Activated CD8-positive, alpha-beta memory T cell treated with anti-CD3 and anti-CD28 coated beads, Interleukin-2, amount 50 U/mL, for 4 hours (primary cell): ENCODE measurements around the gene COBL.
"Not testable (repeated sequence)": the region's sequence is repeated elsewhere in the genome, so short reads cannot be mapped to it uniquely, and the experiment has no call there.

Experiments
- DNase-seq: peaks from one replicate; pipeline ENCODE4 v3.0.0-alpha.2; 2020

COBL gene

GRCh38 chr7:51229620-51230323 is 86.8 kb downstream of the COBL start:
- no peak for DNase-seq

GRCh38 chr7:51229106-51229537 is 87.5 kb downstream of the COBL start:
- no peak for DNase-seq

- no peak for DNase-seq
These were observed 88.1 kb downstream of the COBL start for GRCh38 chr7:51228386-51228958.

DNA sequence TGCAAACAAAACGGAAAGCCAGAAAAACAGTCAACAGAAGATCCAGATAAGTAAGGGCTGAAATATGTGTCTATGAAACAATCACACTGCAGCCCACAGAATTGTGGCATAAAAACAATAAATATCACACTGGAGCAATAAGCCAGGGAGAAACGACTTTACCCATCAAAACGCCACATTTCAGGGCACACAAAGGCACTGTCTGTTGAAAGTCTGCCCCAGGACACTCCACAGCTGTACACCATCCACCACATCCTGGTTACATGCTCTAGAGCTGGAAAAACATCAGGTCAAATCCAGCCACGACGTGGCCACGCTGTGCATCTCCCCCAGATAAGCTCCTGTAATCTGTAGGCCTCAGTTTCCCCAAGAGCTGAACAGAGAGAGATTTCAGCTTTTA is 88.7 kb downstream of the COBL start:
- no peak for DNase-seq

- no peak for DNase-seq
These were observed 89.6 kb downstream of the COBL start for GRCh38 chr7:51226916-51227535.

DNA sequence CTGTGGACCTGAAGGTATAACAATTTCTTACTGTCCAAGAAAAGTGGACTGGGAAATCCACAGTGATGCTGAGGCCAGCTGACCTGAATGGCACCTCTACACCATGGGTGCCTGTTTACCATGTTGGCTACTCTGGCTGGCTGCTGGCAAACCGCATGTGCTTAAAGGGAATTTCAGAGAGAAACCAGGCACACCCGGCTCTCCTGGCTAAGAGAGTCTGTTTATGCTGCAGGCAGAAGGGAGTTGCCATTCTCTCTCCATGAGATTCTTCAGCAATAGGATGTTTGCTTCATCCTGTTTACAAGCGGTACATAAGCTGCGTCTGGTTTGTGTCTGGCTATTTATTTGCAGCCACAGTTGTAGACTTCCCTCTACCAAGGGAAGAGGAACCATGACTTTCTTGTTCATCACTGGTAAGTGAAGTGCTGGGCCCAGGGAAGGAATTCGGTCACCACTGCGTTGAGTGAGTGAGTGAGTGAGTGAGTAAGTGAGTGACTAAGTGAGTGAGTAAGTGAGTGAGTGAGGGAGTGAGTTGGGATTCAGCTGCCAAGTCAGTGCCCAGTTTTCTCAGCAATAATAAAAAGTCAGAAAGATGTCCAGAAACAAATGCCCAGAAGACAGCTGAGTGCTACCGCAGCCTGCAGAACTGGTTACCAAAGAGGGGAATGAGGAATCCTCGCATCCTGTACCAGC is 90.4 kb downstream of the COBL start:
- DNase-seq, result no peak

- DNase-seq, result no peak
These were observed 91.6 kb downstream of the COBL start for GRCh38 chr7:51224811-51225595.

GRCh38 chr7:51223505-51223904 is 93.1 kb downstream of the COBL start:
- no peak for DNase-seq

- no peak for DNase-seq
These were observed 93.7 kb downstream of the COBL start for GRCh38 chr7:51222916-51223315.

GRCh38 chr7:51220226-51220625 is 96.4 kb downstream of the COBL start:
- no peak for DNase-seq

- DNase-seq, result no peak
These were observed 97.2 kb downstream of the COBL start for GRCh38 chr7:51219261-51219988.

DNA sequence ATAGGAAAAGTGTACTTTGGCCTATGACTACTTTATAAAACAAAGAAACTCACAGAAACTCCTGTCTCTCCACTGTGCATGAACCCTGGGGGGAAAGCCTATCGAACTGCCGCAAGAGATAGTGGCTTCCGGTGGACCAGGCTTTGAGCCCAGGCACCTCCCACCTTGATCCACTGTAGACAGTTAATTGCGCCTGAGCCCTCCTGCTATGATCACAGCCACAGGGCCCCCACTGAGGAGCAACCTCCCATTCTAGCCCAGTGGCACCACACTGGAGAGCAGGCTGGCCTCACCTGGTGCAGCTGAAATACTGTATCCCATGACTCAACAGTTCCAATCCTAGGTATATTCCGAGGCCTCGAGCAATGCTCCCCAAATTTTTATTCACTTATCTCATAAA is 98.8 kb downstream of the COBL start:
- no peak for DNase-seq

- DNase-seq, result no peak
These were observed 102.5 kb downstream of the COBL start for GRCh38 chr7:51214098-51214497.

DNA sequence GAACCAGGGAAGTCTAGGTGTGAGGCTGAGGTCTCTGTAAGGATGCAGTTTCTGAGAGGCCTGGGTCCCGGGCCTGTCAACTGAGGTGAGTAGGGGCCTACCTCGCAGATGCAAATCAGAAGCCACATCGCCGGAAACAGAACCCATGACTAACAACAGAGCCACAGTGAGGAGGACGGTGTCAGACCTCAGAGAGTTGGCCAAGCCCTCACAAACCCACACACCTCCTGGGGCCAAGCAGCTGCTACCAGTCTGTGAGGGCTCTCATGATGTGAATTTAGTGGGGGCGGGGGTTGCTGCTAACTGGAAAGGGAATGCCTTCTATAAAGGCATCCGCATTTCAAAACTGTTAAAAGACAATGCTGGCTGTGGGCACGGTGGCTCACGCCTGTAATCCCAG is 103.0 kb downstream of the COBL start:
- DNase-seq, result no peak

DNA sequence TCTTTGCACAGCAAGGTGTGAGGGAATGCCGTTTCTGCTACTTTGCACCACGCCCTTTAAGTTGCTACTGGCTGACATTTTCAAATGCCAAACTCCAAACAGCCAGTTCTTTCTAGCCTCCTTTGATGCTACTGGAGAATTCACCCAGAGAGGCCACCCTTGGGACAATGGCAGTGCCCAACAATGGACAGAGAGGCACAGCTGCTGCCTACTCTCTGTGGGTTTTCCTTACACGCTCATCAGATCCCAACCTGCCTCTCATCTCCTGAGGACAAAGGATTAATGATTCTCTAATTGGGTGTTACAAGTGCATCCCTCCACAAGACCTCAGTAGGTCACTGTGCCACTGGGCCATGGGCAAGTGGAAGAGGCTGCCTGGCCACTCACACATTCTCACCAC is 105.8 kb downstream of the COBL start:
- no peak for DNase-seq

GRCh38 chr7:51209426-51209825 is 107.2 kb downstream of the COBL start:
- DNase-seq, result no peak

GRCh38 chr7:51208125-51208524 is 108.5 kb downstream of the COBL start:
- not testable (repeated sequence) for DNase-seq

DNA sequence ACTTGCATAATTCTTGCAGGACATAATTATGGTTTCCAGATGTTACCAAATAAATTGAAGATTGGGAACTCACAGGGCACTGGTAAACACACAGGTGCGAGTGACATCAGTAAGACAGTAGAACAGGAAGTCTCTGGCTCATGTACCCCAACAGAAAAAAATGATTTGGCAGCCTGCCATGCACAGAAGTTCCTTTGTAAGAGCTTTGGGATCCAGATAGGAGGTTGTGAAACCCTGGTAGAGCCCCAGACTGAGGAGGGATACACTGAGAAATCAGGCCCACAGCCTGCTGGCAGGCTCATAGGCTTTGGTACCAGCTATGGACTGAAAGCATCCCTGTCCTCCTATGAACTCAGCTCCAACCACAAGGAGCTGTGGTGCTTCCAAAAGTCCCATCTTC is 118.0 kb downstream of the COBL start:
- no peak for DNase-seq

DNA sequence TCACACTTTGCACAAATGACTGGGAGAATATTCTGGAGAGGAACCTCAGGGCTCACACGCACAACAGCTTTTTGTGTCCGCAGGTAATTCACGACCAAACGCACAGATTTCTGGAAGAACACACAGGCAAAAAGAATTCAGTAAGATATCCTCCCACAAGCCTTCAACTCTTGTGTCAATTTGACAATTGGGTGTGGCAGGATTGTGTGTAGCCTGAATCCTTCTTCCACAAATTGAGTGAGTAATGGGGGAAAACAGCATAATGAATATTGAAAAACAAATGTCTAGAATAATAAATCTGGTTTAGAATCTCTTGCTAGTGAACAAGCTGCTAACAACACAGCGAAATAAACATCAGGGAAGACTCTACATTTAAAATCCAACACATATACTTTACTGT is 125.6 kb downstream of the COBL start:
- DNase-seq, result no peak

DNA sequence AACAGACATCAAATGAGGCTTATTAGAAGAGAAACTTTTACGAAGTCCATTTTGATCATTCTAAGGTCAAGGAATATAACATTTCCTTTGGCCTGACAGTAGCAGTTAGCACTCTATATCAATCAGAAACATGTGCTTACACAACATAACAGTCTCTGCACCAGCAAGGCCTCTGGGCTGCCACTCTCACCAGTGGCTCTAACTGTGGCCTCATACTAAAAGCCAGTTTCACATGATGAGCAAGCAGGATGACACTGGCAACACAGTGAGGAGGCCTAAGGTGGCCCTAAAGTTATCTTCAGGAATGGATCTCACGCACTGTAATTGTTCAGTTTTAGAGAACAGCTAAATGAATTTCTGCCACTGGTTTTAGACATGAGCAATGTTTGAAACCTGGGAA is 126.8 kb downstream of the COBL start:
- DNase-seq, result no peak

DNA sequence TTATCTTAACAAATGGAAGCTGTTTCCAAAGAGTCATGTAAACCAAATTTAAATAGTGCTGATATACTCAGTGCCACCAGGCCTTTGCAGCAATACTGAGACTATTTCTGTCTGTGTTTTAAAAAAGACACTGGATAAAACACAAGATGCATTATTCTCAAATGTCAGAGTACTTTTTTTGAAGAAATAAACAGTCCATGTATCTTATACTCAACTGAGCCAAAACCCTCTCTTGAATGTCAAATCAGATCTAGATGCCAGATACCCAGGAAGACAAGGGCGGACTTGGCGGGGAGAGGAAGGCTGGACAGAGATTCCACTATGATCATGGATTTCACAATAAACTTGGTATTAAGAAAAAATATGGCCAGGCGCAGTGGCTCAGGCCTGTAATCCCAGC is 127.6 kb downstream of the COBL start:
- DNase-seq, result no peak

DNA sequence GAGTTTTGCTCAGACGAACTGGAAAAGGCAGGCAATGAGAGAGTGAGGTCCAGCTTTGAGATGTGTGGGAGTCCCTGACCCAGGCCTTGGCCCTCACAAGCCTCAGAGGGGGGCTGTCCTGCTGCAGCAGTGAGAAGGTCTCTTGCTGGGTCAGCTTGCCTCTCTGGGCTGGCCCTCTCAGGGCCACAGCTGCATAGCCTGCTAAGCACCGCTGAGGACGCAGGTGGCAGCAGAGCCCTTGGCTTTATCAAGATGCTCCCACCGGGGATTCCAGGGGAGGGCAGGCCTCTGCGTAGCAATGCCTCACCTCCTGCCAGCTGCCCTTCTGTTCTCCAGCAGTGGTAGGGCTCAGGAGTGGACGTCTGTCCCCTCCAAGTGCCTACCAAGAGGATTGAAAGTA is 128.7 kb downstream of the COBL start:
- DNase-seq, result no peak
